ENCODE measurements around the gene ASTN2.

DNA sequence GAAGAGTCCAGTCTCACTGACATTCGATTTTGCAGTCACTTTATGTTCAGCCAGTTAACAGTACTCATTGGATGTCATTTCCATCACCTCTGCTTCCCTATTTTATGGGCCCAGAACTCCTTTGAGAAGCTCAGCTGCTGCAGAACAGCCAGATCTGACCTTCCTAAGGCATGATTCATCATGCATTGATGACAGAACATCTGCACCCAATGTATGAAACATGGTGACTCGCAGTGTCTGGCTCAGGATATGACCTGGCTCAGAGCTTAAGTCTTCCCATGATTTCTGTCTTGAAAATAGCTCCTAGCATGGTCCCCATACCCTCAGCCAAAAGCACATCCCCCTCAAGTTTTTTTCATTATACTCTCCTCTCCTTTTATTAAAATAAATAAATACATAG, 820.3 kb downstream of the ASTN2 start:
- no peak for TF ChIP-seq CTCF (IDR thresholded peaks at IDR 0.05)
- no peak for TF ChIP-seq POLR2A (IDR thresholded peaks at IDR 0.05)

Measured in right lobe of liver (tissue), 4 donors.